Left lung (tissue), 10 donors: ENCODE data around the gene HOXB4. TPM values are rescaled to one million over a fixed set of nuclear protein-coding genes. Genes with fewer than 3 reads are reported as not detected.

ENCODE experiments used
- ATAC-seq: fragments of 200-7000 bp; cut with Tn5 transposase; one replicate; pipeline ENCODE4 v1.9.1; 2020; ENCODE audit warnings: moderate library complexity
- DNase-seq, 4 donors: peaks; one replicate each; pipeline ENCODE4 v3.0.0-alpha.2; 2013 to 2020
- H3K27ac ChIP-seq, 2 donors: fragments of 200-600 bp; sonication (generic) in 1 of 2; one replicate each; pipeline versions ENCODE4 v1.5.0 to v1.8.0; 2020 to 2021
- H3K27me3 ChIP-seq, 2 donors: fragments of 200-600 bp; sonication (generic) in 1 of 2; one replicate each; pipeline versions ENCODE4 v1.5.0 to v1.8.0; 2020 to 2021
- H3K36me3 ChIP-seq, 2 donors: fragments of 200-600 bp; sonication (generic) in 1 of 2; one replicate each; pipeline versions ENCODE4 v1.5.0 to v1.8.0; 2020 to 2021
- H3K4me1 ChIP-seq, 2 donors: fragments of 200-600 bp; one replicate each; pipeline ENCODE4 v1.8.0; 2021
- H3K4me3 ChIP-seq, 2 donors: fragments of 200-600 bp; sonication (generic) in 1 of 2; one replicate each; pipeline versions ENCODE4 v1.5.0 to v1.8.0; 2020 to 2021; ENCODE audit warnings: mild to moderate bottlenecking in 1 of 2
- H3K9me3 ChIP-seq, 2 donors: fragments of 200-600 bp; sonication (generic) in 1 of 2; one replicate each; pipeline versions ENCODE4 v1.5.0 to v1.8.0; 2020 to 2021
- CTCF ChIP-seq, 2 donors: fragments of 200-600 bp; sonication (generic) in 1 of 2; IDR thresholded peaks; one replicate each; pipeline versions ENCODE4 v1.5.0 to v1.8.0; 2021; ENCODE audit warnings: antibody characterized with exemption in 2 of 2
- intact Hi-C, 2 donors: fragments of 100-400 bp; cut with DNase I; formaldehyde crosslinking; loops; one replicate each; pipeline versions ENCODE4 v1.11.2 to v1.14.2; 2022
- polyA plus RNA-seq, 6 donors: library from polyadenylated mRNA; unstranded; fragments of 120-200 nt; gene quantifications; one replicate each; pipeline ENCODE4 v1.2.1, GENCODE V29; 2013; ENCODE audit not compliant: insufficient read length in 6 of 6
- total RNA-seq, 2 donors: library from RNA; stranded (reverse); fragmentation: NEBNext Ultra II Directional; extraction: Animal tissue kit (Norgen Biotek cat#: 25700); gene quantifications; one replicate each; pipeline ENCODE4 v1.2.1, GENCODE V29; 2021
- donor health status: DM: no; HTN: yes; CAD: no.
- donor health status: DM: no; HTN: no; CAD: no.

Gene HOXB4
- total and polyA plus RNA-seq, 8 donors: 4.5 to 19.0 (median 12.8) TPM

- Histone ChIP-seq H3K4me1 (peaks cover 5 to 60% of the 10 kb centered on the region in 2 donors), H3K27me3 (peaks cover 64 to 100% of the 10 kb centered on the region in 2 donors), H3K27ac (peak overlapping the region in 1 of 2 donors; percentile 29), H3K9me3 (no peaks in the 10 kb centered on the region), H3K36me3 (no peaks in the 10 kb centered on the region), H3K4me3 (no peak overlapping the region)
- ATAC-seq (no peak), DNase-seq (no peak)
- intact Hi-C loops: no loop called here
- TF ChIP-seq CTCF (IDR thresholded peaks at IDR 0.05): no peak
These were observed 6.1 kb upstream of the HOXB4 start for GRCh38 chr17:48584223-48584741.

DNA sequence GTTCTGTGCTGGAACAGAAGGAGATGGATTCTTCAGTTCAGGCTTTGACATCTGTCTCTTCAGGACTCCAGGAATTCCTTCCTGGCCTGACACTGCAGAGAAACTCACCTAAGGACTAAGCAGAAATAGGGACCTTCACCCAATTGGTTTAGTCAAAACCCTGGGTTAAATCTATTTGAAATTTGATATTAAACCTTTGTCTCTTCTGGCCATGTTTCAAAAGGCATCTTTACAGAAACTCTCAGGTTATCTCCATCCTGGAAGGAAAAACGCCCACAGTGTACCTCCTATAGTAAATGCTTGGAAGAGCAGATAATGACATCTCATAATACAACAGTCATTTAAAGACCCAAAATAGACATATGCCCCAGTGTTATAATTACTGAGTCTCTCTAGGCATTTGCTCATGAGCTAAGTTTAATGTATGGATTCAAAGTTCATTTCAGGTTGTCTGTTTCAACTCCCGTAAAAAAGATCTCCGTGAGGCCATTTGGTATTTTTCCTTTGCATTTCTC, 5.6 kb upstream of the HOXB4 start:
- peaks cover 9 to 63% of the 10 kb centered on the region in 2 donors for H3K4me1 ChIP-seq
- ATAC-seq (no peak), DNase-seq (no peak)
- no peak for TF ChIP-seq CTCF (IDR thresholded peaks at IDR 0.05)
- H3K9me3 ChIP-seq: no peaks in the 10 kb centered on the region
- intact Hi-C loops: no loop called here
- no peak overlapping the region for H3K4me3 ChIP-seq
- H3K27me3 ChIP-seq: peaks cover 67 to 100% of the 10 kb centered on the region in 2 donors
- no peaks in the 10 kb centered on the region for H3K36me3 ChIP-seq
- H3K27ac ChIP-seq: peak overlapping the region in 1 of 2 donors; percentile 95

- TF ChIP-seq CTCF (IDR thresholded peaks at IDR 0.05): no peak
- ATAC-seq: no peak
- intact Hi-C loops: no loop called here
- H3K4me3 ChIP-seq: no peak overlapping the region
- no peaks in the 10 kb centered on the region for H3K36me3 ChIP-seq
- H3K4me1 ChIP-seq: peaks cover 9 to 60% of the 10 kb centered on the region in 2 donors
- DNase-seq: no peak
- peaks cover 67 to 100% of the 10 kb centered on the region in 2 donors for H3K27me3 ChIP-seq
- H3K27ac ChIP-seq: peak overlapping the region; percentile 62 to 95
- no peaks in the 10 kb centered on the region for H3K9me3 ChIP-seq
These were observed 4.6 kb upstream of the HOXB4 start for GRCh38 chr17:48582750-48583069.

GRCh38 chr17:48579760-48580554, 1.8 kb upstream of the HOXB4 start:
- Histone ChIP-seq H3K4me1 (peaks cover 9 to 56% of the 10 kb centered on the region in 2 donors), H3K27ac (peak overlapping the region; percentile 62 to 95), H3K4me3 (peak overlapping the region in 1 of 2 donors; percentile 7), H3K9me3 (no peaks in the 10 kb centered on the region), H3K36me3 (no peaks in the 10 kb centered on the region), H3K27me3 (peaks cover 66 to 100% of the 10 kb centered on the region in 2 donors)
- ATAC-seq (no peak), DNase-seq (peak in 1 of 4 donors; percentile 82)
- intact Hi-C loops: no loop called here
- no peak for TF ChIP-seq CTCF (IDR thresholded peaks at IDR 0.05)

DNA sequence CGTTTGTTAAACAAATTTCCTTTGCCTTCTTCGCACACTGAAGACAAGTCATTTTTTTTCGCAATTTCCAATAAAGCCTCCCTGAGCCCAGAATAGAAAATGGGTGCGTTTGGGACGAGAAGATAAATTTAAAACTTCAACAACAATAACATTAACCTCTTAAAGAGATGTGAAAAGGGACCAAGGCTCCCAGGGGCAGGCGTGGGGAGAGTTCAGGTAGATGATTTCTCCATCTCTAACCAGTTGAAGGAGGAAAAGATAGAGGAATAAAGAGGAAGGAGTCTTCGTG, 1.3 kb upstream of the HOXB4 start:
- Histone ChIP-seq H3K4me3 (peak overlapping the region in 1 of 2 donors; percentile 46), H3K4me1 (peaks cover 9 to 53% of the 10 kb centered on the region in 2 donors), H3K27ac (peak overlapping the region; percentile 72 to 95), H3K9me3 (no peaks in the 10 kb centered on the region), H3K36me3 (no peaks in the 10 kb centered on the region), H3K27me3 (peaks cover 67 to 100% of the 10 kb centered on the region in 2 donors)
- intact Hi-C loops: no loop called here
- DNase-seq (no peak), ATAC-seq (no peak)
- no peak for TF ChIP-seq CTCF (IDR thresholded peaks at IDR 0.05)
